ENCODE data around the gene SLC26A1.
A peak's percentile ranks its signal among the peaks of the same experiment; 100 is the strongest.
"Not testable (repeated sequence)": the region's sequence is repeated elsewhere in the genome, so short reads cannot be mapped to it uniquely, and the experiment has no call there.

Gene SLC26A1

GRCh38 chr4:982814-983213 is 10.4 kb downstream of the SLC26A1 start:
- no peak for DNase-seq (ENCODE audit: low spot score)

DNA sequence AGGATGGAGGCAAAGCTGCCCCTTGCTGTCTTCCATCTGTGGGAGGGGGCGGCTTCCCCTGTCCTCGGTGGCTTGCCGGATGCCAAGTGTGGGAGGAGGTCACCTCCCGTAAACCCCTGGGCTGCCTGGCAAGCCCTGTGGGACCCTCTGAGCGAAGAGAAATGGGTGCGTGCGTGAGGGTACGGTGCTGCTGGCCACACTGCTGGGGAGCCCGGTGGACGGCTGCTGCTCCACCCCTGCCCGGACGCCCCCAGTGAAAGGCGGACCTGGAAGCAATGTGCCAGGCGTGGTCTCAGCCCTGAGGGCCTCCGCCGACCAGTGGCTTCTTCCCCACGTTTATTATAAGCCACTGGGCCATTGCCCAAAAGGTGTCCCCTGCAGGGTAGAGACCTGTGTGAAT is 10.9 kb downstream of the SLC26A1 start:
- no peak for DNase-seq (ENCODE audit: low spot score)

DNA sequence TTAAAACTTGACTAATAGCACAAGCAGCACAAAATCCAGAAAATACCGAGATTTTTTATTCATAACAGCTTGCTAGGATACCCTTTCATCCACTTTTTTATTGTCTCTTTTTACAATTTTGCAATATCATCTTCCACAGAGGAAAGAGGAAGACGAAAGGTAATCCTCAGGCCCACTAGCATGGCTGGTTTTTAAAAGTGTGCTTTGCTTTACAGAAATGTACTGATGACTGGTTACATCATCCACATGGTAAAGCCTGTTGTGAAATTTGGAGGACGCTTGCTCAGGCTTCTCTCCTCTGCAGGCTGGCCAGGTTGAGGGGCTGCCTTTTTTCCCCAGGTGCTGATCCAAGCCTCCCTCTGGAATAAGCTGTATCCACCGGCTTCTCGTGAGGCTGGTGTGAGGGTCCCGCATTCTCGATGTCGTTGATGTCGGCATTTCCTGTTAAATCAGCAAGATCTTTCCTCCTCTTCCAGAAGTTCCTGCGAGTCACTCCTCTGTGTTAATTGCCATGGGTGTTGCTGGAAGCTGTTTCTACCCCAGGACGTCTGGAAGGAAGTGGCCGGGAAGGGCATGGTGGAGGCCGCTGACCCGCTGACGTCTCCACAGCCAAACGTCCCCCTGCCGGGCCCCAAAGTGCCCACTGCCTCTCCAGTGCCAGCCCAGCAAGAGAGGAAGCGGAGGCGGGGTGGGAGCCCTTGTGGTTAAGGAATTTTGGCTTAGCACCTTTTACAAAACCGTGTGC is 14.1 kb downstream of the SLC26A1 start:
- no peak for DNase-seq (ENCODE audit: low spot score)

GRCh38 chr4:976016-976415 is 17.2 kb downstream of the SLC26A1 start:
- DNase-seq (ENCODE audit: low spot score): not testable (repeated sequence)

DNA sequence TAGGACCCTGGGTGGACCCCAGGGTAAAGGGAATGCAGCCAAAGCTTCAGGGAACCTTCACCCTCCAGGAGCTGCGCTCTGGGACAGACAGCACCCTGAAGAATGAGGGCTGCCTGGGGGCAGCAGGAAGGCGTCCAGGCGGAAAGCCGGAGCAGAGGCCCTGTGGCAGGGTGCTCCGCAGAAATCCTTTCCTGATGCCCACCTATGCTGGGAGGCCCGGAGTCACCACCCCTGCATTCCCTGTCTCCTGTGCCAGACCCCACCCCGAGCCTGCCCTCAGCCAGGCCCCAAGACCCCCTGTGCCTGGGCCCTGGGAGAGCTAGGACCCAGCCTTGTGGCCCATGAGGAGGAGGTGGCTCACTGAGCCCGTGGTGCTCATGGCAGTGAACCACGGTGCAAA is 18.5 kb downstream of the SLC26A1 start:
- DNase-seq (ENCODE audit: low spot score): no peak

GRCh38 chr4:973431-974397 is 19.5 kb downstream of the SLC26A1 start, which contains the start of gene DGKQ:
Gene DGKQ, minus strand, starts transcription at chr4:973569. Its CDS starts 87 bp downstream, at chr4:973482.
- peak; percentile 99 for DNase-seq (ENCODE audit: low spot score)

- DNase-seq (ENCODE audit: low spot score): peak; percentile 57
Measured at GRCh38 chr4:972651-973424, 20.4 kb downstream of the SLC26A1 start.

- no peak for DNase-seq (ENCODE audit: low spot score)
Measured at GRCh38 chr4:971666-972500, 21.3 kb downstream of the SLC26A1 start.

- no peak for DNase-seq (ENCODE audit: low spot score)
Measured at GRCh38 chr4:970854-971520, 22.2 kb downstream of the SLC26A1 start.

DNA sequence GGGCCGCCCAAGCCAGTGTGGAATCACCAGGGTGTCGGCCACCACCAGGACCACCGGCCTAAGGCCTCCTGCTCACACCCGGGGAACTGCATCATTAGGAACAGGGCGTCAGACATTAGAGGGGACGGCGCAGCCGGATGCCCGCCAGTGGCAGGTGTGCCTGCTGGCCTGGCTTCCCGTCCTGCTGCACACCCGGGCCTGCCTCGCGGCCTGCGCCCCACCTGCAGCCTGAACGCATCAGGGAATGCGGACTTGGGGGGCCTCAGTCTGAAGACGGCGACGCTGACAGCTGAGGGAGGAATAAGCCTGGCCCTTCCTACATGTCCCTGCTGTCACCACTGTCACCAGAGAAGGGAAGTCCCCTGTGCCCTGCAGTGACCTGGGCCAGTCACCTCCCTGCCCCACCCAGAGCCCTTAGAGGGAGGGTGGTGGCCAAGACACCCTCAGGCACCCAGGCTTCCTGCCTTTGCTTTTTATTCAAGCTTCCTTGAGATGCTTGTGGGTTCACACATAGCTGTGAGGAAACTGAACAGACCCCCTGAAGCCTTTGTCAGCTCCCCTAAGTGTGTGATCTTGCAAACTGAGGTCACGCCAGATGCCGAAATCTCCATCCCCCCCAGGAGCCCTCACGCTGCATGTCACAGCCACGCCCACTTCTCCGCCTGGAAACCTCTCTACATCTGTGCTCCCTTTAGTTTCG is 23.0 kb downstream of the SLC26A1 start:
- DNase-seq (ENCODE audit: low spot score): no peak

GRCh38 chr4:968621-969394 is 24.4 kb downstream of the SLC26A1 start:
- no peak for DNase-seq (ENCODE audit: low spot score)

DNA sequence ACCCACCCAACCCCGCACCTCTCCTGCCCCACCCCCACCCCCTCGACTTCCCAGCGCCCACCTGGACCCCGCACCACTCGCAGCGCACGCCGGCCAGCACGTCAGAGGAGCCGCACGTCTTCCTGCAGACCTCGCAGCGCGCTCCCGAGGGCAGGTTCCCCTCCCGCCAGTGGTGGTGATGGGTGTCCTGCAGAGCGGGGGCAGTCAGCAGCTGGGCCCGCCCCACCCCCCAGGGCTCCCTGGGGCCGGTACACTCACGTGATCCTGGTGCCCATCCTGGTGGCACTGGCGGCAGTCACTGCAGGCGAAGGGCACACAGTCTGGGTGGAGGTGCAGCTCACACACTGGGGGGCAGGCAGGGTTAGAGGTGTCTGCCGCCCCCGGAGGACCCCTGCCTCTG is 25.0 kb downstream of the SLC26A1 start:
- DNase-seq (ENCODE audit: low spot score): no peak

- DNase-seq (ENCODE audit: low spot score): no peak
Measured at GRCh38 chr4:967113-968104, 25.8 kb downstream of the SLC26A1 start.

DNA sequence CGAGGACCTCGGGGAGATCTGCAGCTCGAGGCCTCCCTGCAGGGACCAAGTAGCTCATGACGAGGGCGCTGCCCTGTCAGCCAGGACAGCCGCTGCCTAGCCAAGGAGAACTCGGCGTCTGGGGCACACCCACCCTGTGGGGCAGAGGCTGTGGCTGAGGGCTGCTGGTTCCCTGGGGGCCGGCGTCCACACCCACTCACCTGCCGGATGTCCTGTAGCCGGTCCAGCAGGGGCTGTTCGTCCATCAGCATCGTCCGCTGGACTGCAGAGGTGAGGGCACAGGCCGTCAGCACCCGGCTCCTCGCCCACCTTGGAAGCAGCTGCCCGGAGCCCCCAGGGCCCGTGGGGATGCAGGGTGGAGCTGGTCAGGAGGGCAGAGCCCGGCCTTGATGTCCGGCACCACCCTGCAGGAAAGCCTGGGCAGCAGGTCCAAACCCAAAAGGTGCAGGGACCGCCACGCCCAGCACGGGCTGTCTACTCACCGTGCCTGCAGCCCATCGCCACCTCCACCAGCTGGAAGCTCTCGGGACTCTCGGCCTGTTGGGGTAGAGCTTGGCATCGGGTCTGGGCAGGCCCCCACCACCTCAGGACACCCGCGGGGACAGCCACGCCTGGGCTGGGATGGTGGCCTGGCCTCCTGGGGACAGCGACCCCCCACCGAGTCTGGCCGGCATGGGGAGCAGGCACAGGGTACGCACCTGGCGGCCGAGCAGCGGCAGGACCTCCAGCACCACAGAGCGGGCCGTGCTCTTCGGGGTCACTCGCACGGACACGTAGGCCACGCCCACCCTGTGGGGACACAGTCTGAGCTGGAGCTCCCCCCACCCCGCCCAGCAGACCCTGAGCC is 26.7 kb downstream of the SLC26A1 start:
- DNase-seq (ENCODE audit: low spot score): no peak

DNA sequence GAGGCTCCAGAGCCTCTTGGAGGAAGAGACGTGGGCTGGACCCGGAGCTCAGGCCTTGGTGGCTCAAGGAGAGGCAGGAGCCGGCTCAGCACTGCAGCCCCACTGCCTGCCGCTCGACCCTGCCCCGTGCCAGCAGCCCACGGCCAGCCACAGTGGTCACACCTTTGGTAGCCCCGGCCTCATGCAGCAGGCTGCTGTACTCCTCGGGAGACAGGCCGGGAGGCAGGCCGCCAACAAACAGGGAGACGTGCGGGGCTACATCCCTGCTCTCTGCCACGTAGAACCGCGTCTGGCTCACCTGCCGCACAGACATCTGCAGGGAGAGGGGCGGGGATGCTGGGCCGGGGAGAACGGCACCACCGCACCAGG is 27.5 kb downstream of the SLC26A1 start:
- DNase-seq (ENCODE audit: low spot score): no peak

DNA sequence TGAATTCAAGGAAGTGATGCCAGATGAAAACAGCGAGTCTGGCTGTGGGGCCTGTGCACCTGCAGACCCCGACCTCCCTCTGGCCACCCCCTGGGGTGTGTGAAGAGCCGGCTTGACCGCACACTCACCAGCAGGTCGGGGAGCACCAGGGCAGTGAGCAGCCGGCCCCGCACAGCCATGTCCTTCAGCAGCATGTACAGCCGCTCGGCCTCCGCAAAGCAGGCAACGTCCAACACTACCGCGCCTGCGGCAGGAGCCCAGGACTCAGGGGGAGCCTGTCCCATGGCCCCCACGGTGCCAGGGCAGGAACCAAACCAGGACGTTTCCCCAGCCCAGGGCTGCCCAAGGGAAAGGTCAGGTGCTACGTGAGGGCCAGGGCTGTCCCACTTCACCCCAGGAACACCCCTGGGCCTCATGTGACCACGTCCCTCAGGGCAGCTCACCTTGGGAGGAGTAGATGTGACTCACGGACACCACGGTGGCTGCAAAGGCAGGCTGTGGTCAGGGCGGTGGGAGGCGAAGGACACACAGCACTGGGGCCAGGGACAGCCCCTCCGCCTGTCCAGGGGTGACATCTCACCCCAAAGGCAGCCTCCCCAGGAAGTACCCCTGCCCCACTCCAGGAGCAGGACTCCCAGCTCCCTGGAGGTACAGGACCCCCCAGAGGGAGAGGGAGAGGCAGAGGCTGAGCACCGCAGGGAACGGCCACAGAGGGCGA is 28.0 kb downstream of the SLC26A1 start:
- no peak for DNase-seq (ENCODE audit: low spot score)
